Upper lobe of left lung (tissue), 4 donors: ENCODE measurements around the gene C1orf174.

Experiments used
- EP300 ChIP-seq, 4 donors: sonication (generic); formaldehyde crosslinking; IDR thresholded peaks; one replicate each; pipeline ENCODE4 v1.5.1; 2017; ENCODE audit warnings: antibody characterized with exemption in 4 of 4, control low read depth in 2 of 4
- POLR2AphosphoS5 ChIP-seq, 2 donors: sonication (generic); formaldehyde crosslinking; IDR thresholded peaks; one replicate each; pipeline ENCODE4 v1.5.1; 2017; ENCODE audit warnings: antibody characterized with exemption in 2 of 2
- TF ChIP-seq, protein P1 (sequence below), 6 experiments: fragments of 450-650 bp in 4 of 6; fragments of 200-600 bp in 2 of 6; sonication (generic) in 2 of 6; IDR thresholded peaks; one replicate each; pipeline ENCODE4 v1.5.1; 2016 to 2019; ENCODE audit warnings: antibody characterized with exemption in 6 of 6

DNA sequence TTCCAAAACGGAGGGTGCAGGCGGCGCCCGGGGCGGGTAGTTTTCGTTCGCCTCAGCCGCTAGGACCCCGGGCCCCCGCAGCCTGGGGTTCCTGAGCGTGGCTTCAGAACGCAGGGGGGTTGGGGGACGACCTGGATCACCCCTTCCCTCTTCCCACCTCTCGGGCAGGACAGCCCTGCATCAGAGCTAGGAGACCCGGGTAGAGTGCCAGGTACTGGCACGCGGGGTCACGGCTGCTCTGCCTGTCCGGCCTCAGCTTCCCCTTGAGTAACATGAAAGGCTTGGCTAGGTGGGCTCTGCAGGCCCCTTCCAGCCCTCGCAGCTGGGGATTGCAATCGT, 42.3 kb downstream of the C1orf174 start:
- TF ChIP-seq EP300 (IDR thresholded peaks at IDR 0.05) (no peak), POLR2AphosphoS5 (IDR thresholded peaks at IDR 0.05) (no peak)
- TF ChIP-seq, protein P1, sequence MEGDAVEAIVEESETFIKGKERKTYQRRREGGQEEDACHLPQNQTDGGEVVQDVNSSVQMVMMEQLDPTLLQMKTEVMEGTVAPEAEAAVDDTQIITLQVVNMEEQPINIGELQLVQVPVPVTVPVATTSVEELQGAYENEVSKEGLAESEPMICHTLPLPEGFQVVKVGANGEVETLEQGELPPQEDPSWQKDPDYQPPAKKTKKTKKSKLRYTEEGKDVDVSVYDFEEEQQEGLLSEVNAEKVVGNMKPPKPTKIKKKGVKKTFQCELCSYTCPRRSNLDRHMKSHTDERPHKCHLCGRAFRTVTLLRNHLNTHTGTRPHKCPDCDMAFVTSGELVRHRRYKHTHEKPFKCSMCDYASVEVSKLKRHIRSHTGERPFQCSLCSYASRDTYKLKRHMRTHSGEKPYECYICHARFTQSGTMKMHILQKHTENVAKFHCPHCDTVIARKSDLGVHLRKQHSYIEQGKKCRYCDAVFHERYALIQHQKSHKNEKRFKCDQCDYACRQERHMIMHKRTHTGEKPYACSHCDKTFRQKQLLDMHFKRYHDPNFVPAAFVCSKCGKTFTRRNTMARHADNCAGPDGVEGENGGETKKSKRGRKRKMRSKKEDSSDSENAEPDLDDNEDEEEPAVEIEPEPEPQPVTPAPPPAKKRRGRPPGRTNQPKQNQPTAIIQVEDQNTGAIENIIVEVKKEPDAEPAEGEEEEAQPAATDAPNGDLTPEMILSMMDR (IDR thresholded peaks at IDR 0.05) = no peak
